Cardiac fibroblast (primary cell): ENCODE results near the gene PARVG.
A peak's percentile ranks its signal among the peaks of the same experiment; 100 is the strongest.

ENCODE experiments used
- DNase-seq, 2 donors: peaks; one replicate each; pipeline versions ENCODE4 v3.0.0 to v3.0.0-alpha.2; 2010; ENCODE audit warnings: low read depth in 2 of 2
- H3K4me3 ChIP-seq, 2 donors: replicated peaks in 1 of 2; 1 replicate in 1 of 2; 2 replicates in 1 of 2; pipeline ENCODE4 v1.5.1; 2011; ENCODE audit warnings: low read depth in 2 of 2, low read length in 2 of 2, mild to moderate bottlenecking in 2 of 2, moderate library complexity in 1 of 2
- CTCF ChIP-seq: IDR thresholded peaks from one replicate; pipeline ENCODE4 v1.5.1; 2011; ENCODE audit warnings: low read depth, mild to moderate bottlenecking, low read length, inconsistent platforms

PARVG gene

DNA sequence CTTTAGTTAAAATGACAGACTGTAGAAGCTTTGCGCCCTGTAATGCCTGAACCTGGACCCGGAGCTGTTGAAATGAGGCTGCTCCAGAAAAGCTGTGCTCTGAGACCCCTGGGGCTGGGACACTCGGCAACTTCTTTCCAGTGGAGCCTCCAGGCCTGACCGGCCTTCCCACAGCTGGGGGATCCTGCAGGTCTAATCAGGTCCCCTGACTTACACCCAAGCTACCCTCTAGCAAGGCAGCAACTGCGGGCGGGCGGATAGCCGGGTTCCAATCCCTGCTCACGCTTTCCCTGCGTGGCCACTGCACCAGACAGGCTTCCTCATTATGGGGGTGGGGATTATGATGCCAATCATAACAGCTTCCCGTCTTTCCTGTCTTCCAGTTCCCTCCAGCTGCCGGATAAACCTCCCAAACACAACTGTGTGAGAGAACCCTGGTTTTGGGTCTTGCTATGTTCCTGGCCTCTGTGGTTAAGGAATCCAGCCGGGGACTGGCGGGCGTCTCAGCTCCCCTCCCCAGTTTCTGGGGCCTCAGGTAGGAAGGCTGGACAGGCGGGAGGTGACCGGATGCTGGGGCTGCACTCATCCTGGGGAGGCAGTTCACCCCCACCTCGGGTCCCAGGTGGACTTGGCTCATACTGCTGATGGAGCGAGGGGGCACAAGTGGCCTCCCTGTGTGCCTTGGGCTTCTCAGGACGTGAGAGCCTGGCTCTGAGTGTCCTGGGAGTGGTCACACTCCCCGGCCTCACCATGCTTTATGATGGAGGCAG is 38.6 kb downstream of the PARVG start:
- TF ChIP-seq CTCF, result no peak
- H3K4me3 ChIP-seq, result no peak overlapping the region
- no peak for DNase-seq

DNA sequence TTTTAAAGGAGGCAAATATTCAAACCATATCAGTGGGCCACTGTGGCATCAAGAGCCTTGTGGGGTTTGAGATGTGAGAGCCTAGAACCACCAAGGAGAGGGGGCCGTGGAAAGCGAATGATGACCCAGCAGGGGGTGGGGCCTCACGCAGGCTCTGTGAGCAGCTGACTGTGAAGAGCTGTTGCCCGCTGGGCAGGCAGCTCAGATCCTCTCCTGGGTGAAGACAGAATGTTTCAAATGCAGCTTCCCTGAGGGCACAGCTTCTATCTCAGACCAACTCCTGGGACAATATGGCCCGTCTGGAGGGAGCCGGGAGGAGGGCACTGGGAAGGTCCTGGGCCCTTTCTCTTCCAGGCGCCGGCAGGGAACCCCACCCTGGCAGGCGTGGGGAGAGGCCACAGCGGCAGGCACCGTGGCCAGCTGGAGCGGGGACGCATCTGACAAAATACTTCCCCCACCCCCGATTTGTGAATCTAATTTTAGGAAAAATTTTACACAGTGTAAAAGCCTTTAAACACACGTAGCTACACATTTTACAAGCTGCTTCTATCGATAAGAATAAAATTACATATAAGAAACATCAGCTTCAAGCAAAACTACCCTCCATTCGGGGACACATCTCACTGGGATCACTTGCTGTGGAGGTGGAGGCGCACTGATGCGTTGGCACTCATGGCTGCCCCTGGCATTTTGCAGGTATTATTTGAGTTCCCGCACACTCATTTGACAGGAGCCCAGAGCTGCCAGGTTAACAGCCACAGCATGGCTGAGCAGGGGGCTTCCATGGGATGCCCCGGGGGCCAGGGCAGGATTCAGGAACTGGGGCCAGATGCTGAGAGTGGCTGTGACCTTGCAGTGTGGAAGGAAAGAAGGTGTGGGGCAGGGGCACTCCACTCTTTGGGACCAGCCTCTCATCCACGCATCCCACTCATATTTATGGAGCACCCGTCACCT is 40.3 kb downstream of the PARVG start:
- no peak overlapping the region for H3K4me3 ChIP-seq
- no peak for DNase-seq
- TF ChIP-seq CTCF, result no peak

DNA sequence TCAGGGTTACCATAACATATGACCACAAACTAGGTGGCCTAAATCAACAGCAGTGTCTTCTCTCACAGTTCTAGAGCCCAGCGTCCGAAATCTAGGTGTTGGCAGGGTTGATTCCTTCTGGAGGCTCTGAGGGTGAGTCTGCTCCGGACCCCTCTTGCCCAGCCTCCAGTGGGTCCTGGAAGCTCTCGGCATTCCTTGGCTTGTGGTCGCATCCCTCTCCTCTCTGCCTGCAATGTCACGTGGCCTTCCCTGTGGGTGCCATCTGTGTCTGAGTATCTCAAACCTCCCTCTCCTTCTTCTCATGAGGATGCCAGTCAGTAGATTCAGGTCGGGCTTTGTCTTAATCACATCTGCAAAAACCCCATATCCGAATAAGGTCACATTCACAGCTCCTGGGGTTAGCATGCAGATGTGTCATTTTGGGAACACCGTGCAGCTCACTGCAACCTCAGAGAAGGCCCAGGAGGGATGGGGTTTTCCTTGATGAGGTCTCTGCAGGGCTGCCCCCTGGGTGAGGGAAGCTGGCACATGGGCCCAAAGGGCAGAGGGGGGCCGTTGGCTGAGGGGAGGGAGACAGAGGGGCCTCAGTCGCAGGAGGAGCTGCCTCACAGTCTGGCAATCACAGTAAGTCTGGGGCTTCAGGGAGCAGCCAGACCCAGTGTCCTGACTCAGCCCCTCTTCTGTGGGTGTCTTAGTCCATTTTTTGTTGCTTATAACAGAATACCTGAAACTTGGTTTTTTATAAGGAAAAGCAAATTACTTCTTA is 41.2 kb downstream of the PARVG start:
- TF ChIP-seq CTCF, result no peak
- no peak overlapping the region for H3K4me3 ChIP-seq
- DNase-seq, result no peak

DNA sequence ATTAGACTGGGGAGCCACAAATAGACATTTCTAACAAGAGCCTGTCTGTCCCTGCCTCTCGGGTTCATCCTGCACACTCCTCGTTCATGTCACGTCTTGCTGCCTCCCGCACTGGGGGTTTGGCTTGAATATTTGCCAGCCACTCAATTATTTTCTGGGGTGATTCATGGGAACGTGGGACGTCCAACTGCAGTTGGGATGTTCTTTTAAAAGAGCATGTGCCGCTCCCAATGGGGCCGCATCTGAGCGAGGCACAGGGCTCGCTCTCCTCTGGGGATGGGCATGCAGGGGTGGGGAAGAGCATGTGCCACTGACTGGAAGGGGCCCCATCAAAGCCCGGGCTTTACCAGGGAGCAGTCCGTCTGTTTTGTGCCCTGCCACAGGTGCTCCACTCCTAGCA is 43.4 kb downstream of the PARVG start:
- DNase-seq, result peak in 1 of 2 donors; percentile 9
- TF ChIP-seq CTCF, result no peak
- H3K4me3 ChIP-seq, result no peak overlapping the region

GRCh38 chr22:44225091-44225689 is 44.5 kb downstream of the PARVG start:
- no peak for DNase-seq
- no peak overlapping the region for H3K4me3 ChIP-seq
- TF ChIP-seq CTCF, result no peak

GRCh38 chr22:44225812-44226211 is 45.1 kb downstream of the PARVG start:
- TF ChIP-seq CTCF, result no peak
- H3K4me3 ChIP-seq, result no peak overlapping the region
- DNase-seq, result no peak
